Hepatocyte (in vitro differentiated cells): Measurements from ENCODE around the gene MINK1.

ENCODE experiments used
- CTCF ChIP-seq: fragments of 200-600 bp; sonication (generic); IDR thresholded peaks from 2 replicates; pipeline ENCODE4 v1.5.1; 2016; ENCODE audit warnings: antibody characterized with exemption, mild to moderate bottlenecking; ENCODE audit not compliant: poor library complexity
- EZH2 ChIP-seq: fragments of 200-600 bp; sonication (generic); IDR thresholded peaks from 2 replicates; pipeline ENCODE4 v1.6.1; 2016; ENCODE audit warnings: antibody characterized with exemption, mild to moderate bottlenecking, borderline replicate concordance

DNA sequence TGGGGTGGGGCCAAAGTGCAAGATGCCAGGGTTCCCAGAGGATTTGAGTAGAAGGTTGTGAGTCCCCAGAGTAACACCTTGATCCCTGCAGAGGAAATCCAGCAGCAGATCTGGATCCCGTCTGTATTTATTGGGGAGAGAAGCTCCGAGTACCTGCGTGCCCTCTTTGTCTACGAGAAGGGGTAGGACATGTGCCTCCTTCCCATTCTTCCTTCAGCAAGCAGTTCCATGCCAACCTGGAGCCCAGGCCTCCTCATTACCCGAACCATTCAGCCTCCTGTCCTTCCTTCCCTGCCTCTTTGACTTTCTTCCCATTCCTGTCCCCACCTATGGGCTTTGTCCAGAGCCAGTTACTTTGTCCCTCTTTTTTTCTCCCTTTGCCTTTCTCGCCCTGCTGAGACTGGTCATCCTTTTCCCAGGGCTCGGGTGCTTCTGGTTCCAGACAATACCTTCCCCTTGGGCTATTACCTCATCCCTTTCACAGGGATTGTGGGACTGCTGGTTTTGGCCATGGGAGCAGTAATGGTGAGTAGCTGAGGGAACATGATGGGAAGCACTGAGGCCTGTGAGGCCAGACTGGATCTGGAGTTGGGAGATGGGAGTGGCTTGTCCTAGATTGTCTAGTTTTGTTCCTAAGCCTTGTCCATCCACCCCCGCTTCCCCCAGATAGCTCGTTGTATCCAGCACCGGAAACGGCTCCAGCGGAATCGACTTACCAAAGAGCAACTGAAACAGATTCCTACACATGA is 109.8 kb downstream of the MINK1 start:
- no peak for TF ChIP-seq CTCF
- TF ChIP-seq EZH2 = no peak
